Fibroblast of peridontal ligament (primary cell): ENCODE data around the gene ANKLE2.
"Not testable (repeated sequence)": the region's sequence is repeated elsewhere in the genome, so short reads cannot be mapped to it uniquely, and the experiment has no call there.

Experiments used
- DNase-seq: peaks from one replicate; pipeline ENCODE4 v3.0.0-alpha.2; 2010; ENCODE audit errors: extremely low read depth

Gene ANKLE2

GRCh38 chr12:132719954-132720324 is 41.7 kb downstream of the ANKLE2 start:
- no peak for DNase-seq

- no peak for DNase-seq
Observed at GRCh38 chr12:132719141-132719953, 42.3 kb downstream of the ANKLE2 start.

GRCh38 chr12:132718644-132719043 is 43.0 kb downstream of the ANKLE2 start:
- no peak for DNase-seq

- no peak for DNase-seq
Observed at GRCh38 chr12:132717531-132718387, 43.9 kb downstream of the ANKLE2 start.

GRCh38 chr12:132717011-132717410 is 44.6 kb downstream of the ANKLE2 start:
- no peak for DNase-seq

- no peak for DNase-seq
Observed at GRCh38 chr12:132716356-132716755, 45.3 kb downstream of the ANKLE2 start.

- DNase-seq, result no peak
Observed at GRCh38 chr12:132715874-132716273, 45.8 kb downstream of the ANKLE2 start.

GRCh38 chr12:132713123-132713522 is 48.5 kb downstream of the ANKLE2 start:
- no peak for DNase-seq

- DNase-seq, result peak; percentile 20
Observed at GRCh38 chr12:132711080-132711843, 50.4 kb downstream of the ANKLE2 start.

- peak; percentile 58 for DNase-seq
Observed at GRCh38 chr12:132710405-132711079, 51.1 kb downstream of the ANKLE2 start, which contains the start of gene PGAM5. Gene PGAM5, plus strand, starts transcription at chr12:132710842. Its CDS starts 35 bp downstream, at chr12:132710877.

GRCh38 chr12:132710043-132710404 is 51.6 kb downstream of the ANKLE2 start:
- no peak for DNase-seq

- no peak for DNase-seq
Observed at GRCh38 chr12:132708150-132708549, 53.5 kb downstream of the ANKLE2 start.

- no peak for DNase-seq
Observed at GRCh38 chr12:132707241-132707640, 54.4 kb downstream of the ANKLE2 start.

- DNase-seq, result no peak
Observed at GRCh38 chr12:132703641-132704040, 58.0 kb downstream of the ANKLE2 start.

- DNase-seq, result no peak
Observed at GRCh38 chr12:132702640-132703039, 59.0 kb downstream of the ANKLE2 start.

GRCh38 chr12:132700212-132700822 is 61.3 kb downstream of the ANKLE2 start:
- DNase-seq, result peak; percentile 30

GRCh38 chr12:132698341-132698740 is 63.3 kb downstream of the ANKLE2 start:
- no peak for DNase-seq

- no peak for DNase-seq
Observed at GRCh38 chr12:132695431-132695830, 66.2 kb downstream of the ANKLE2 start.

- DNase-seq, result not testable (repeated sequence)
Observed at GRCh38 chr12:132694888-132695287, 66.7 kb downstream of the ANKLE2 start.

- DNase-seq, result not testable (repeated sequence)
Observed at GRCh38 chr12:132692030-132692429, 69.6 kb downstream of the ANKLE2 start.

GRCh38 chr12:132690112-132690511 is 71.5 kb downstream of the ANKLE2 start:
- no peak for DNase-seq
